ENCODE data around the gene PMIS2.

DNA sequence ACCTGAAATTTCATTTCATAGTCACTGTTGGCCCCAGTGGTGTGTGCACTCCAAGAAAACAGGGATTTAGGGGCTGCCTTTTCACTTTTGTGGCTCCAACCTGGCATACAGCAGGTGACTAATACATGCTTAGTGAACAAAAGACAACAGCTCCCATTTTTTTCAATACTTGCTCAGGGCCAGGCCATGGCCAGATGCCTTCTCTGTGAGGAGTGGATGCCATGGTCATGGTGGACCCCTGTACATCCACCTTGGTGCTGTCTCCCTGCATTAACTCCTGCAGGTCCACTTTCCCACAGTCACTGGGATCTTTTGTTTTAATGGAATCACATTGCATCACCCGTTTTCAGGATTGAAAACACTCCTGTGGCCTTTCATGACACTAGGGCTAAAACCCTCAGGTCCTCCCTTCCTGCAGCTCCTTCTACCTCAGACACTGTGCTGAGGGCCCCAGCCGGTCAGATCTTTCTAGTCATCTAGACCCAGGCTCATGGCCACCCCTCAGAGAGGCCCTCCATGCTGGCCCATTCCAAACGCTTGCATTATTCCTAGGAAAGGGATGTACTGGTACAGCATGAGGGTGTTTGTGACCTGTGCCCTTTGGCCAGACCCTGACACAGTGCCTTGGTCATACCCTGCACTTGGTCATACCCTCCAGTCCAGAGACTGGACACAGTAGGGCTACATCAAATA lies 41.7 kb upstream of the PMIS2 start:
- TF ChIP-seq POLR2AphosphoS5 (IDR thresholded peaks at IDR 0.05; ENCODE audit: low read depth, low read length) (no peak), CTCF (IDR thresholded peaks at IDR 0.05) (no peak), TCF7L2 (IDR thresholded peaks at IDR 0.05; ENCODE audit: low read depth, low read length) (no peak)

All from Panc1 (cell line).